ENCODE results near the gene MYO1E. TPM values are rescaled to one million over a fixed set of nuclear protein-coding genes. Genes with fewer than 3 reads are reported as not detected.

MYO1E gene
- total and polyA plus RNA-seq, 2 of the 4 experiments (the other 2 are of a cell fraction), result 13.4 to 37.3 TPM

DNA sequence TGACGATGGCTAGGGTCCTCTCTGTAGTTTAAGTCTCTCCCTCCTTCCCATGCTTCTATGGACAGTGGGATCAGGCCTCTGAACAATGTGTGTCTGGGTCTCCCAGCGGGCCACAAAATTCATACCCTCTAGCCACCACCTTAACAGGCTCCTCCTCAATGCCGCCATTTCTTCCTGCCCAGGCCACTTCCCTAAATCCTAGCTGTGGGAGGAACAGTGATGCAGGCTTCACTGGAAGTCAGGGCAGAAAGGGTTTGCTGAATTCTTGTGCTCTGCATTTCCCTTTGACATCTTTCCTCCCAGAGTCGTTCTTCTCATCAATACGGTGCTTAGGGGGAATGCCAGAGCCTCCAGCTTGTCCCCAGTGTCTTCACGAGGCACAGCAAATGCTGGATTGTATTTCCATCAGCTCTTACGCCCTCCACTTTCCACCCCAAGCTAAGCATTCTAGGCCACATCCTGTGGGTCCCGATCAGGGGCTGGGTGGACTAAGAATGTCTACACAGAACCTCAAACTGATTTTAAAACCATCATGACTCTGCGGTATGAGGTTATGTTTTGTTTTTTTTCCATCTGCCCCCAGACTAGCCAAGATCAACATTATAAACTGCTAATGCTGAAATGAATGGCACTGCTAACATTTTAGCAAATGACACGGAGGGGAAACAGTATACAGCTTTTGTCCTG lies 177.9 kb downstream of the MYO1E start:
- in situ Hi-C loops (cut with MboI; ENCODE audit: low sequenced_read_pairs), result no loop called here
- Histone ChIP-seq H2BK20ac (ENCODE audit: low read depth, low read length) (no peak overlapping the region), H3K27me3 (ENCODE audit: control insufficient read depth, insufficient read depth, low read length) (no peaks in the 10 kb centered on the region), H3K23ac (ENCODE audit: low read depth, low read length) (no peak overlapping the region), H3K4ac (ENCODE audit: low read depth, low read length) (no peak overlapping the region), H3K56ac (ENCODE audit: extremely low read depth, insufficient read depth, low read length) (no peak overlapping the region), H2BK5ac (ENCODE audit: low read depth, low read length, poor library complexity, severe bottlenecking) (no peak overlapping the region), H3K4me2 (ENCODE audit: low read depth, low read length) (no peak overlapping the region), H2BK15ac (ENCODE audit: low read depth, low read length) (no peak overlapping the region), H3K4me1 (ENCODE audit: control insufficient read depth, insufficient read depth, low read length) (peaks cover 10% of the 10 kb centered on the region), H3K79me1 (ENCODE audit: low read depth in 1 of 2, low read length in 2 of 2) (peaks cover 5 to 31% of the 10 kb centered on the region in 2 experiments; a peak in 3 of 4 replicates), H2AFZ (replicated peaks; ENCODE audit: low read length, poor library complexity) (no peak overlapping the region), H4K91ac (ENCODE audit: insufficient read depth, low read depth, low read length) (no peak overlapping the region), H3K4me3 (ENCODE audit: insufficient read depth, low read depth, low read length) (no peak overlapping the region), H2AK5ac (ENCODE audit: low read depth, low read length) (0 out of 2 replicates have a peak overlapping the region, but pooled peaks have one; percentile 5), H2AK9ac (replicated peaks; ENCODE audit: low read depth, low read length, poor library complexity) (no peak overlapping the region), H3K14ac (replicated peaks; ENCODE audit: low read depth, low read length) (no peak overlapping the region), H4K20me1 (ENCODE audit: insufficient read depth, low read length) (peaks cover 5% of the 10 kb centered on the region), H3K9ac (ENCODE audit: low read depth, low read length) (no peak overlapping the region), H3K9me1 (ENCODE audit: insufficient read depth, low read length) (peaks cover 18% of the 10 kb centered on the region), H4K5ac (ENCODE audit: low read depth, low read length) (no peak overlapping the region), H2BK120ac (ENCODE audit: low read depth, low read length) (no peak overlapping the region), H3K18ac (ENCODE audit: low read depth, low read length) (no peak overlapping the region), H3K27ac (ENCODE audit: insufficient read depth, low read length) (no peak overlapping the region), H3K36me3 (ENCODE audit: control insufficient read depth, insufficient read depth, low read length) (peaks cover 18% of the 10 kb centered on the region), H4K8ac (ENCODE audit: low read depth in 2 of 2, low read length in 2 of 2) (no peak overlapping the region), H3K9me3 (ENCODE audit: control insufficient read depth, insufficient read depth, low read length) (peaks cover 2% of the 10 kb centered on the region; the same call in 1 of the 2 replicates)
- WGBS, 2 experiments (ENCODE audit: extremely low coverage in 2 of 2, insufficient read length in 1 of 2), result no CpG with 5 or more reads among the region's 10 CpGs
- ChIA-PET POLR2A (ENCODE audit: unreplicated experiment) (interaction anchor here (0.6 kb wide), 1 partner anchor 105 kb away, joined by 3 read pairs; no protein-coding TSS in a partner anchor), CTCF (no interaction called here)
- TF ChIP-seq MAFK (IDR thresholded peaks at IDR 0.05; ENCODE audit: low read depth, low read length) (no peak), CEBPB (IDR thresholded peaks at IDR 0.05; ENCODE audit: low read depth, low read length) (no peak), BHLHE40 (IDR thresholded peaks at IDR 0.05; ENCODE audit: low read depth, low read length) (no peak), CHD1 (IDR thresholded peaks at IDR 0.05; ENCODE audit: low read depth, low read length) (no peak), MAZ (IDR thresholded peaks at IDR 0.05; ENCODE audit: borderline replicate concordance, low read depth, low read length) (no peak), FOS (IDR thresholded peaks at IDR 0.05; ENCODE audit: low read depth, low read length) (no peak), RAD21 (IDR thresholded peaks at IDR 0.05; ENCODE audit: low read length) (no peak)
- TF ChIP-seq, protein P1, sequence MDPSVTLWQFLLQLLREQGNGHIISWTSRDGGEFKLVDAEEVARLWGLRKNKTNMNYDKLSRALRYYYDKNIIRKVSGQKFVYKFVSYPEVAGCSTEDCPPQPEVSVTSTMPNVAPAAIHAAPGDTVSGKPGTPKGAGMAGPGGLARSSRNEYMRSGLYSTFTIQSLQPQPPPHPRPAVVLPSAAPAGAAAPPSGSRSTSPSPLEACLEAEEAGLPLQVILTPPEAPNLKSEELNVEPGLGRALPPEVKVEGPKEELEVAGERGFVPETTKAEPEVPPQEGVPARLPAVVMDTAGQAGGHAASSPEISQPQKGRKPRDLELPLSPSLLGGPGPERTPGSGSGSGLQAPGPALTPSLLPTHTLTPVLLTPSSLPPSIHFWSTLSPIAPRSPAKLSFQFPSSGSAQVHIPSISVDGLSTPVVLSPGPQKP (IDR thresholded peaks at IDR 0.05; ENCODE audit: borderline replicate concordance, low read depth, low read length), result no peak
- intact Hi-C loops (cut with micrococcal nuclease), result no loop called here
- DNase-seq, result no peak
- no peak for ATAC-seq (ENCODE audit: low read depth)
- no TSS peak for BruUV-seq (replicated peaks)
- dilution Hi-C loops (cut with HindIII; ENCODE audit: low sequenced_read_pairs, unreplicated experiment), result no loop called here

All from IMR-90 (cell line).